Choroid plexus epithelial cell (primary cell): ENCODE results near the gene GNL1.

ENCODE experiments used
- DNase-seq: peaks from one replicate; pipeline ENCODE4 v3.0.0-alpha.2; 2010; ENCODE audit warnings: low read depth
- H3K4me3 ChIP-seq: 2 replicates; pipeline ENCODE4 v1.5.1; 2011; ENCODE audit warnings: low read depth, mild to moderate bottlenecking, control low read depth, low read length, moderate library complexity
- CTCF ChIP-seq: conservative IDR thresholded peaks from 2 replicates; pipeline ENCODE4 v1.5.1; 2011; ENCODE audit warnings: low read depth, mild to moderate bottlenecking, control low read depth, inconsistent platforms, low read length, moderate library complexity

The GNL1 gene

GRCh38 chr6:30570263-30570662 lies 14.0 kb upstream of the GNL1 start:
- DNase-seq = no peak
- peak overlapping the region; percentile 79 for H3K4me3 ChIP-seq
- no peak for TF ChIP-seq CTCF

GRCh38 chr6:30568245-30568644 lies 12.0 kb upstream of the GNL1 start:
- no peak for TF ChIP-seq CTCF
- DNase-seq = no peak

GRCh38 chr6:30565772-30566171 lies 9.5 kb upstream of the GNL1 start:
- no peak for TF ChIP-seq CTCF
- DNase-seq = peak; percentile 22
- H3K4me3 ChIP-seq = no peak overlapping the region

More at GRCh38 chr6:30568245-30568644, 12.0 kb upstream of the GNL1 start:
- no peak overlapping the region for H3K4me3 ChIP-seq

GRCh38 chr6:30564114-30564513 lies 7.8 kb upstream of the GNL1 start:
- no peak for DNase-seq
- TF ChIP-seq CTCF = no peak
- H3K4me3 ChIP-seq = no peak overlapping the region

- no peak overlapping the region for H3K4me3 ChIP-seq
- DNase-seq = no peak
- no peak for TF ChIP-seq CTCF
These were observed 6.5 kb upstream of the GNL1 start for GRCh38 chr6:30562470-30563425.

GRCh38 chr6:30560930-30561329 lies 4.6 kb upstream of the GNL1 start:
- no peak overlapping the region for H3K4me3 ChIP-seq
- no peak for TF ChIP-seq CTCF
- no peak for DNase-seq

- no peak for TF ChIP-seq CTCF
- no peak for DNase-seq
These were observed 1.3 kb upstream of the GNL1 start for GRCh38 chr6:30557683-30557981.

More at GRCh38 chr6:30557683-30557981, 1.3 kb upstream of the GNL1 start:
- H3K4me3 ChIP-seq = peak overlapping the region; percentile 97
